HG02840 (cell line): ENCODE results near the gene ADAM15.

Source experiments
- ATAC-seq: cut with Tn5 transposase; IDR thresholded peaks from one replicate; pipeline ENCODE4 v1.9.1; 2021; ENCODE audit warnings: mild to moderate bottlenecking, moderate library complexity, moderate number of reproducible peaks; ENCODE audit not compliant: unreplicated experiment, low FRiP score

ADAM15 gene, protein sequence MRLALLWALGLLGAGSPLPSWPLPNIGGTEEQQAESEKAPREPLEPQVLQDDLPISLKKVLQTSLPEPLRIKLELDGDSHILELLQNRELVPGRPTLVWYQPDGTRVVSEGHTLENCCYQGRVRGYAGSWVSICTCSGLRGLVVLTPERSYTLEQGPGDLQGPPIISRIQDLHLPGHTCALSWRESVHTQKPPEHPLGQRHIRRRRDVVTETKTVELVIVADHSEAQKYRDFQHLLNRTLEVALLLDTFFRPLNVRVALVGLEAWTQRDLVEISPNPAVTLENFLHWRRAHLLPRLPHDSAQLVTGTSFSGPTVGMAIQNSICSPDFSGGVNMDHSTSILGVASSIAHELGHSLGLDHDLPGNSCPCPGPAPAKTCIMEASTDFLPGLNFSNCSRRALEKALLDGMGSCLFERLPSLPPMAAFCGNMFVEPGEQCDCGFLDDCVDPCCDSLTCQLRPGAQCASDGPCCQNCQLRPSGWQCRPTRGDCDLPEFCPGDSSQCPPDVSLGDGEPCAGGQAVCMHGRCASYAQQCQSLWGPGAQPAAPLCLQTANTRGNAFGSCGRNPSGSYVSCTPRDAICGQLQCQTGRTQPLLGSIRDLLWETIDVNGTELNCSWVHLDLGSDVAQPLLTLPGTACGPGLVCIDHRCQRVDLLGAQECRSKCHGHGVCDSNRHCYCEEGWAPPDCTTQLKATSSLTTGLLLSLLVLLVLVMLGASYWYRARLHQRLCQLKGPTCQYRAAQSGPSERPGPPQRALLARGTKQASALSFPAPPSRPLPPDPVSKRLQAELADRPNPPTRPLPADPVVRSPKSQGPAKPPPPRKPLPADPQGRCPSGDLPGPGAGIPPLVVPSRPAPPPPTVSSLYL

DNA sequence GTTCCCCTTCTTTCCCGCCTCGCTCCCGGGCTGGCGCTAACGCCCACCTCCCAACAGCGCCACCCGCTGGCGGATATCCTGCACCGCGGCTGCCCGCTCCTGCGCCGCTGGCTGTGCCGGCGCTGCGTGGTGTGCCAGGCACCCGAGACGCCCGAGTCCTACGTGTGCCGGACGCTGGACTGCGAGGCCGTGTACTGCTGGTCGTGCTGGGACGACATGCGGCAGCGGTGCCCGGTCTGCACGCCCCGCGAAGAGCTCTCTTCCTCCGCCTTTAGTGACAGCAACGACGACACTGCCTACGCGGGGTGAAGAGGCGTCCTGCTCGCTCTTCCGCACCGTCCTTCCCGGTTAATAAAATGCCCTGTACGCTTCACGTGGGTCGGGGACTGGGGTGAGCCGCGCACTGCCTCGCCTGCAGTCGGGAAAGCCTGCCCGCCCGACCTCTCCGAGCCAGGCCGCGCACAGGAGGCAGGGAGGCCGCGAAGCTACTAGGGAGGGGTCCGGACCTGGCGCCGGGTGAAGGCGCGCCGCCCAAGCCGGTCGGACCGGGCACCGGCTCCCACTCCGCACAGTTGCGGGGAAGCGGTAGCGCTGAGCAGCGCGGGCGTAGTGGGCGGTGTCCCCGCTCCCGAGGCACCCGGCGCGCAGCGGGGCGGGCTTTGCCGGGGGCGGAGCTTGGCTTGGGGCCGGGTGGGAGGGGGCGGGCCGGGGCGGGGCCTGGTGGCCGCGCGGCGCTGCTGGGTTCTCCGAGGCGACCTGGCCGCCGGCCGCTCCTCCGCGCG is at the start of gene ADAM15:
Gene ADAM15 (plus strand): TSS at position 757 of the 782 bp plus-strand sequence. CDS start 71 bp downstream, outside the sequence.
- ATAC-seq, result peak; percentile 61

DNA sequence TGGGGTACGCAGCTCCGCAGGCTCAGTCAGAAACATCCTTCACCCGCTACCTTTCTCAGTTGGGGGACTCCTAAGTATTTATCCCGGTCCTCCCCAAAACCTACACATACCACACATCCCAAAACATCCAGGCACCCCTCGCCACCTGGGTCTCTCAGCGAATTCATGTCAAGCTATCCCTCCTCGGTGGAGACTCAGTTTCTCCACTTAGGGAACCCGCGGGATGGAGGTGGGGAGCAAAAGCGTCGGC is 49.8 kb upstream of the ADAM15 start:
- ATAC-seq, result no peak

DNA sequence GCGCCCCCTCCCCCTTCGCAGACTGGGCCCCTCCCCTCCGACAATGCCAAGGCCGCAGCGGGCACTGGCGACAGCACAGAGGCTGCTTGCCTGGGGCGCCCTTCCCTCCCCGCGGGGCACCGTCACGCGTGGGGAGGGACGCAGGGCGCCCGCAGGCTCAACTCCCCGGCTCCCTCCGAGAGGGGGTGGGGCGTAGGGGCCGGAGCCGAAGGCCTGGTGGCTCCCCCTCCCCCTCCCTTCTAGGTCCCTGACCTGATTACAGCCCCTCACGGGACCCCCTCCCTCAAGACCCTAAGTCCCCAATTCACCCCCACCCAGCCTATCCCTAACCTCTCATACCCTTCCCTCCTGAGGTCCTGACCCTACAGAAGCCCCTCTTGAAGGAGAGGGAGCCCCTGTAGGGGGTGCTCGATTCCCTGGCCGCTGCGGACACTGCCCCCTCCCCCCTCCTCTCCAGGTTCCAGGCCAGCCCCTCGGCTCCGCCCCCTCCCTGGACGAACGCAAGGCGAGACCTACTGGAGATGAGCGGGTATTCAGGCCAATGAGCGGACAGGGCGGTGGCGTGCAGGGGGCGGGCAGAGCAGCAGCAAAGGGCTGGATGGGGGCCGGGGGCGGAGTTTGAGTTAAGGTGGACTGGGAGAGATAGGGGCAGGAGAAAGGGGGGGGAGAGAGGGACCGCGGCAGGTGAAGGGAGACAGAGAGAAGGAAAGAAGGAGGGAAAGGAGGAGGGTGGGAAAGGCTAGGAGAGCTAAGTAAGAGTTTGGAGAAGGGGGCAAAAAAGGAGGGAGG is 49.2 kb upstream of the ADAM15 start:
- peak; percentile 54 for ATAC-seq

DNA sequence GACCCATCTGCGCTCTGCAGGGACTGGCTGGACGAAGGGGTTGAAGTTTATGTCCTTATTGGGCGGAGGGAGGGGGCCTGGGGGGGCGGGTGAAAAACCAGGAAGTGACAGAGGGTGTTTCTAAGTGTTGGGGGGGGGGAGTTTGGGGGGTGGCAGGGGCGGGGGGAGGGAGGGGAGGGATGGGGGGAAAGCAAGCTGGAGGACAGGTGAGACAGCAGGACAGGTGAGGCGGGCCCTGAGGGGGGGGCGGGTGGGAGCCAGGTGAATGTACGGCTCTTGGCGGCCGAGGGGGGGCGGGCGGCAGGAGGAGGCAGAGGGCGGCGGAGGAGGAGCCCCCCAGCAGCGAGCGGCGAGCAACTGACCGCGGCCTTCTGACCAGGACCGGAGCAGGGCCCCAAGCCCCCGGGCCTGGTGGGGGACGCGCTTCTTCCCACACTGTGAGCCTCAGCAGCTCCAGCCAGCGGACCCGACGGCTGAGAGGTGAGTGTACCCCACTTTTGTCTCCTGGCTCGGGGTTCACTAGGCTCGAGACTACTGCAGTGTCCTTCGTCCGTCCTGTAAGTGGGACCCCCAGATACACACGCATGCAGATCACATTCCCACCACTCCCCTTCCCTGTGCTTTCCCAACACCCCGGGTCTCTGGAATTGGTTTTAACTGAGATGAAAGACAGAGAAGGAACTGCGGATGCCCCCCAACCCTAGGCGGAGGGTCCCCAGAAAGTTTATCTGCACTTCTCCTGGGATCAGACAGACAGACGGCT is 48.5 kb upstream of the ADAM15 start, which contains the start of gene ZBTB7B:
Gene ZBTB7B (plus strand): TSS at position 339 of the 763 bp plus-strand sequence. CDS start 11,859 bp downstream, outside the sequence.
- ATAC-seq, result no peak

DNA sequence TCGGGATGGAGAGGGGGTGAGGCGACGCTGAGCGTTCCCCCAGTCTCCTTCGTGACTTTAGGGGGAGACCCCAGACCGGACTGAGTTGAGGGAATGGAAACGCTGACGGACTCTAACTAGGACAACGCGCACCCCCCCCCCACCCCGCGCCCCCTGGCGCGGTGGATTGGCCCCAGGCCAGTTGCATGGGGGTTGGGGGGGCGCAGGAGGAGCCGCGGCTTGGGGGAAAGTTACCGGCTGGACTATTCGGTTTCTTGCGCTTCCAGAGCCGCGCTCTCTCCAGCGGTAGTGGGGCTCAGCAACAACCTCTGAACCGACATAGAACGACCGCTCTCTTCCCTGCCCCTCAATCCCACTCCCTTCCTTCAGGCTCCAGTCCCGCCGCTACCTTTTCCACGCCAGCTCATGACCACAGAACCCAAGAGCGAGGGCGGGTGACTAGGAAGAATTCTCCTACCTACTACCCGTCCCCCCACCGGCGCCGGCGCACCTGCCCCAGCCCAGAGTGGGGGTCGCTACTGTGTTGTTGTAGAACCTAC is 47.8 kb upstream of the ADAM15 start:
- no peak for ATAC-seq

DNA sequence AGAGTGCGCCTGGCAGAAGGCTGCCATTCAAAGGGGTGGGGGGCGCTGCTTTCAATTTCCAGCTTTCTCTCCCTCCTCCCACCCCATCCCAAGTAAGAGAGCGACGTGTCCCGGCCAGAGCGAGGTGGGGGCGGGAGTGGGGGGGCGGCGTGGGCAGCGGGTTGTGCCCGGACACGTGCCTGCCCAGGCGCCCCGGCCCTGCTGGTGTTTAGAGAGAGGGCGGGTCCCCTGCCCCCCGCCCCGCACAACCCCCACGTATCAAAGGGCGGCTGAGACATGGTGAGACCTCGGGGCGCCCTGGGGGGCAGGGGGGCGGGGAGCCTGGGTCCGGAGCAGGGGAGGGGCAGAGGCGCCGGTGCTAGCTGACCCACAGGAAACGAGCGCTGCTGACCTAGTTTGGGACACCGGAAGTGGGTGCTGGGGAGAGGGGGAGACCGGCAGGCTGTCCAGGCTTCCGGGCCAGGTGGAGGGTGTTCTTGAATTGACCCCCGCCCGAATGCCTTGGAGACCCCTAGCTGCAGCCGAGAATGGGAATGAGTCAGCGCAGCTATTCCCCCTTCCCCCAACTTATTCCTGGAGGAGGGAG is 47.3 kb upstream of the ADAM15 start:
- ATAC-seq, result no peak

DNA sequence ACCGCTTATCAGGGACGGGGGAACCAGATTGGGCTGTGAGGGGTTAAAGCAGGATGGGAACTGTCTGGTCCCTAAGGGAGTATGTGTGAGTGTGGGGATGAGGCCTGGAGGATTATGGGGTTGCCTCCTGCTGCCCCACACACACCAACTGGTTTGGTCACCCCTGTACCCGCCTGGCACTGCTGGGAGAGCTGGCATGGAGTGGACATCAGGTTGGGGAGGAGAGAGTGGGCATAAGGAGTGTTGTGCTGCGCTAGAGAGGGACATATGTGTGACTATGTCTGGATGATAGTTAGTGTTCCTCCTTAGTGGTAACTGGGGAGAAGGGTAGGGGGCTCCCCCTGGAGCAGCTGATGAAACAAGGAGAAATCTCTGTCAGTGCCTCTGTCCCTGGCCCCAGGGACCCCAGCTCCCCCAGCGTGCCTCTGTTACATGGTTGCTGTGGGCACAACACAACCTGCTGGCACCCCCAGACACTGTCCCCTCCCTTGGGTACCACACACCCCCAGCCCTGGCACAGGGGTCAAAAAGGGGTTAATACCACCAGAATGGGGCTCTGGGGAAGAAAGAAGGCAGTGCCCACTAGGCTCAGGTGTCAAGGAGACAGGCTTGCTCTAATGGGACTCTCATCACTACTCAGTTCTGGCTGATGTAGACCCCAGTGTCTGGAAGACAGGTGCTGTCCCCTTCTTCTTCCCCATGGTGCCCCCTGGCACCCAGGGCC is 46.6 kb upstream of the ADAM15 start:
- no peak for ATAC-seq

DNA sequence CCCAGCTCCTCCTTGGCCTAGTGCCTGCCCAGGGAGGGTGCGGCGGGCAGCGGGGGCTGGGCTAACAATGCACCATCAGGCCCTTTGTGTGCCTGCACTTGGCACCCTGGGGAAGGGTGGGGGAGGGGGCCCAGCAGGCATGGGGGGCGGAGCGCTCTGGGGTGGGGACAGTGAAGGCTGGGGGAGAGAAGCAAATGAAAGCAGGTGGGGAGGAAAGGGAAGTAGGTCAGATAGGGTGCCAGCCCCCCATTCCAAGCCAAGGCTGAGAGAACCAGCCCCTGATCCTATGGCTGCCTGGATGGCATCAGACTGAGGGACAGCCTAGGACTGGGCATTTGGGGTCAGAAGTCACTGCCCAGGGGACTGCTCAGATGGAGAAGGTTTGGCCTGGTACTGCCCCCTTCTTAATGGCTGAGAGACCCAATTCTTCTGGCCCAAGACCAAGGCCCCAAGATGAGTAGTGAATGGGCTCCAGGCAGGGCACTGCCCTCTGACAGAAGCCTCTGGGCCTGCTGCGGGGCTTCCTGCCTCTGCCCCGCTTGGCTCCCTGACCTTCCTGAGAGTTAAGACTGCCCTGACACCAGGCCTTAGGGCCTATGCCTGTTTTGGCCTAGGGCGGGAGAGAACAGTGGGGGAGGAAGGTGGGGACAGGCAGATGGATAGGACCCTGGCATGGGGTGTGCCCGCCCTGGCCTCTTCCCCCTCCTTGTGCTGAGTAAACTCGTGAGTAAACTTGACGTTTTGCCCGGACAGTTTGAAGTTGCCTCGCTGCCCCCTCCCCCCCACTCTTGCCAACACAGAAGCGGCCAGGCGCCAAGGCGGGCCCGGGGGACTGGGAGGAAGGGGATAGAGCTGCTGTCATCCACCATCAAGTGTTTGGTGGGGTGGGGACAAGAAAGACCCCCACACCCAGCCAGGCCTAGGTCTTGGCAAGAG is 45.8 kb upstream of the ADAM15 start:
- ATAC-seq, result no peak

DNA sequence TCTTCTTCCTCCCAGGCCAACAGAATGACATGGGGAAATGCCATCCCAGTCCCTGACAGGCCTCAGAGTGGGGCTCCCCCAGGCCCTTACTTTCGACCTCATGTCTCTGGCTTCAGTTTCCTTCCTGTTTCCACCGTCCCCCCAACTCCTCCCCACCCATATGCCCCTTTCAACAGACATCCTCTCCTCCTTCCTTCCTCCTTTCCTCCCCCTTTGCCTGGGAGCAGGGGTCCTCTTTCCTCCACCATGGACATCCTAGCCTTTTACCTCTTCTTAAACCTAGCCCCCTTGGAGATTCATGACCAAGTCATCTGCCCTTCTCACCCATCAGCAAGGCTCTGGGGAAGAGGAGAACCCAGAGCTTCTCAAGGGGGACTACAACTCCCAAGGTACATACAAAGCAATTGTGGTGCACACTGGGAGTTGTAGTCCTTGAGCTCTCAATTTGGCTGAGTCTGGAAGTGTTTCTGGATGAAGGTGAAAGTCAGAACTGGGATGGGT is 44.5 kb upstream of the ADAM15 start:
- ATAC-seq, result no peak

DNA sequence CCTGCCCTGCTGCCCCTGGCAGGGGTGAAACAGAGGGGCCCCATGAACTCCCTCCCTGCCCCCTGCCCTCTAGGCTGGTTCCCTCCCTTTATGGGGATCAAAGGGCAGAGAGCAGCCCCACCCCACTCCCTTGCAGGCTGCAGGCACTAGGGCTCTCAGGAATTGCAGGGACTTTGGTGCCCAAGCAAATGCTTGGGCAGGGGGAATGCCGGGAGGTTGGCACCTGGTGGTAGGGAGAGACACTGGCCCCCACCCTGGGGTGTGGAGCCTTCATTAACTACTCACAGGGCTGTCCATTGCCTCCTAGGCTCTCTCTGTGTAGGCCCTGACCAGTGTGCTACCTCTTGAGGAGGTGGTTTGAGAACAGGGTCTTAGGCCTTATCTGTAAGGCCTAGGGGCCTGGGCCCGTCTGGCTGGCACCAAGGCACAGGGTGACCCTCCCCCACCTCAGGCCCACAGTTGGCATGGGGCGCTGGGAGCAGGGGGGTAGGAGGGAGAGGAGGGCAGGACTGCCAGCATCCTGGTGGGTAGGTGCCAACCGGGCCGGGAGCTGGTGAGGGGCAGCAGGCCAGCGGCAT is 43.8 kb upstream of the ADAM15 start:
- ATAC-seq, result no peak

DNA sequence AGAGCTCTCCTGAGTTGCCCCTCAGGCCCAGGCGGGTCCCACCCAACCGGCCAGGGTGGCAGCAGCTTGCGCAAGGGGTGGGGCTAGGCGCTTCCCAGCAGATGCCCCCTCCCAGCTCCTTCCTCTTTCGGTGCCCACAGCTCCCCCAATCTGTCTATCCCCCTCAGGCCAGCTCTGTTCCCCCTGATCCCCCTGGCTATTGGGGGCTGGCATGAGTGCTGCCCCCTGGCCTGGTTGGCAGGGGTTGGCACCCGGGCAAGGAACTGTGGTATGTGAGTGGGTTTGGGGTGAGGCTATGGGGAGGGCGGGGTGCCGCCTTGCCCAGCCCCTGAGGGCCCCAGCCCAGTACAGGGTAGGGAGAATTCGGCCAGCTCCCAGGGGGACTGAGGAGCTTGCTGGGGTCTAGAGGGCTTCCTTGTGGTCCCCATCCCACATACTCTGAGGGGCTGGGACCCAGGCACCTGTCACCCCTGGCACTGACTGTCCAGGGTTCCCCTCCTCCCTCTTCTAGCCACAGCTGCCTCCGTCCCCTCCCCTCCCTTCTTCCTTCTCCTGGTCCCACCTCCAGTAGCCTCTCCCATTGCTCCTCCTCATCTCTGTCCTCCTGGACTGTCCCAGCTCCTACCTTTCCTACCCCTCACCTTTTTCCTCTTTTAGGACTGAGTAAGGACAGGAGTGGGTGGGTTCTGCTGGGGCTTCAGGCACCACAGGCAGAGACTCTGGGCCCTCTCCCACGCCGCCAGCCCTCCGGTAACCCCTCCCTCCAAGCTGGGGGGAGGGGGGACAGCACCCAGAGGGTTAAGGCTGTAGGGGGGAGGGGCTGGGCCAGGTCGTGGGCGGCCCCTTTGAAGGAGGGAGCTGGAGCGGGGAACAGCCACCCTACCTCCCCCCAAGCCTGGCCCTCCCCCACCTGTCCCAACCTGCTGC is 42.8 kb upstream of the ADAM15 start:
- ATAC-seq, result no peak

DNA sequence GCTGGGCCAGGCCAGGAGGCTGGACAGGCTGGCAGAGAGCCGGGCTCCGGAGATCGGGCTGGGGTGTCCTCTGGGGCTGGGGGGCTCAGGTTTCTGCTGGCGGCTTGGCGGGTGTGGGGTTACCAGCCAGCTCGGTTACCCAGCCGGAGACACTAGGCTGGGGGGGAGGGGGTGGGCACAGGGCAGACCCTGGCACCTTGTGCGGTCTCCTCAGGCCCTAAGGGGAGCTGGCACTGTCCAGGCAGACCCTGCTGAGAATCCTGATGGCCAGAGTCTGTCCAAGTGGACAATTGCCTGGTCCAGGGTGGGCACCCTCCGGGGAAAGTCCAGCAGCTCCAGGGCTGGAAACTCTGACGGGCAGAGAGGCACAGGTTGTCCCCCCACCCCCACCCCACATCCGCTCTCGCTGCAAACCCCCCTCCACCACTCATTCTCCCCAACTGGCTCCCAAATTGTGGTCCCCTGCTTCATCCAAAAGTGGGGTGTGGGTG is 41.9 kb upstream of the ADAM15 start:
- ATAC-seq, result no peak

DNA sequence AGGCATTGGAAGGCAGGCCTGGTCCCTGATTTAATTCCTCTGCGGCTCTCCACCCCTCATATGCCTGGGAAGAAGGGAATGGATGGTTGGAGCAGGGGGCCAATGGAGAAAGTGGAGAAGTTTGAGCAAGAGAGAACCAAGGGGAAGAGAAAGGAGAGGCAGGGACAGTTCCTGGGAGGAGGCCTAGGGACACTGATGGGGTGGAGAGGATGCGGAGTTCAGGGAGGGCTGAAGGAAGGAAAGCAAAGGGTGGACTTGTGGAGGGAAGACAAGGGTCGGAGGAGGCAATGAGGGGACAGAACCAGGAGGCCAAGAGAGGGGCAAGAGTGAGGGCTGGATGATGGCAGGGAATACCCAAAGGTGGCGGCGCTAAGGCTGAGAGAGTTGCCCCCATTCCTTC is 41.4 kb upstream of the ADAM15 start:
- ATAC-seq, result no peak

DNA sequence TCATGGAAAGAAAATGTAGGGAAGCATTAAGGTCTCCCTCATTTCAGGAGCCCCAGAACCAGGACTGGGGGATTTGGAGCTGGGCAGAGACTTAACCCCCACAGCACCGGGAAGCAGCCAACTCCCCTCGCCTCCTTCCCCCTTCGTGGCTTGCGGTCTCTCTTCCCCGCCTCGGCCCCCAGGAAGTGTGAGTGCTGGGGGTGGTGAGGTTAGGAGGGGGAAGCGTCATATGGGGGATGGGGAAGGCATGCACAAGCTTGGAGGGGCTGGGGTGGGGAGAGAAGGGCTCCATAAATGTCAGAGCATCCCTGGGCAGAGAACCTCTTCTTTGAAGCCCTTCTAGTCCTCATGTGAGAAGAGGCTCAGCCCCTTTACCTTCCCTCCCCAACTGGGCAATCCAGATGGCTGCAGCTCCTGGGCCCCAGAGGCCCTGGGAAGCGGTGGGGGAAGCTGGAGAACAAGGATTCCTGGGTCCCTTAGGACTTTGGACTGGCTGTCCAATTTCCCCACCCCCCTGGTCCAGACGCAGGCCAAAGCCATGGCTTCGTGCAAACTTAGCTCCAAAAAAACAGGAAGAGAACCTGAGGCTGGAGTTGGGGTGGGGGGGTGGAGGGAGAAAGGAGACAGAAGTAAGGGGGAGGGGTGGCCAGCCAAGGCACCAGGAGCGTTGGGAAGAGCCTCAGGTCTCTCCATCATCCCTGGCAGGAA is 40.8 kb upstream of the ADAM15 start:
- no peak for ATAC-seq

DNA sequence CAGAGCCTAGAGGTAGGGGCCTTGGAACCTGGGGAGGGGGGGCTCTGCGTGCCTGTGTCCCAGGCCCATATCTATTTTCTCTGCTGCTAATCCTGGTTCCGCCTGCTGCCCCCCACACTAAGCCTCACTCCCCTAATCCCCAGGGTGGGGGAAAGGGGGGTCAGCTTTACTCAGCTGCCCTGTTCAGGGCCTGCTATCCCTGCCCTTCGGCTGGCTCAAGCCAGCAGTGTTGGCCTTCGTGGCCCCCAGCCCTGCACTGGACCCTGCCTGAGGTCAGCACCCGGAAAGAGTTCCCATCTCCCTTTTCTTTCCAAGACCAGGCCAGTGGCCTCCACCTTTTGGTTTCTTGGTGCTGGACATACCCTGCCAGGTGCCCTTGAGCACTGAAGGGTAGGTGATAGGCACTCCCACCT is 40.1 kb upstream of the ADAM15 start:
- ATAC-seq, result no peak
